ENCODE results near the gene MACROD2. TPM values are rescaled to one million over a fixed set of nuclear protein-coding genes. Genes with fewer than 3 reads are reported as not detected.

Gene MACROD2
- polyA plus RNA-seq, 1 experiment, result 0.47 TPM

- no peak for TF ChIP-seq CTCF (IDR thresholded peaks at IDR 0.05; ENCODE audit: insufficient read depth, low read depth, low read length)
- no peak overlapping the region for H3K4me3 ChIP-seq (ENCODE audit: low read depth, low read length)
- POLR2A ChIA-PET, result no interaction called here
- H3K27me3 ChIP-seq (ENCODE audit: control insufficient read depth, insufficient read depth, low read length), result no peaks in the 10 kb centered on the region
- DNase-seq (ENCODE audit: low read depth), result no peak
- no peaks in the 10 kb centered on the region for H3K36me3 ChIP-seq (ENCODE audit: control insufficient read depth, insufficient read depth, low read length)
- CTCF ChIA-PET, result no interaction called here
Observed at GRCh38 chr20:15834857-15835256, 1839.5 kb downstream of the MACROD2 start.

GRCh38 chr20:15835811-15836210, 1840.5 kb downstream of the MACROD2 start:
- CTCF ChIA-PET, result no interaction called here
- no peaks in the 10 kb centered on the region for H3K27me3 ChIP-seq (ENCODE audit: control insufficient read depth, insufficient read depth, low read length)
- no peak for DNase-seq (ENCODE audit: low read depth)

GRCh38 chr20:15836634-15837033, 1841.3 kb downstream of the MACROD2 start:
- CTCF ChIA-PET, result no interaction called here
- Histone ChIP-seq H3K4me3 (ENCODE audit: low read depth, low read length) (no peak overlapping the region), H3K36me3 (ENCODE audit: control insufficient read depth, insufficient read depth, low read length) (no peaks in the 10 kb centered on the region), H3K27me3 (ENCODE audit: control insufficient read depth, insufficient read depth, low read length) (no peaks in the 10 kb centered on the region)
- TF ChIP-seq CTCF (IDR thresholded peaks at IDR 0.05; ENCODE audit: insufficient read depth, low read depth, low read length), result no peak
- POLR2A ChIA-PET, result no interaction called here
- no peak for DNase-seq (ENCODE audit: low read depth)

More at GRCh38 chr20:15835811-15836210, 1840.5 kb downstream of the MACROD2 start:
- POLR2A ChIA-PET, result no interaction called here
- no peak for TF ChIP-seq CTCF (IDR thresholded peaks at IDR 0.05; ENCODE audit: insufficient read depth, low read depth, low read length)
- Histone ChIP-seq H3K4me3 (ENCODE audit: low read depth, low read length) (no peak overlapping the region), H3K36me3 (ENCODE audit: control insufficient read depth, insufficient read depth, low read length) (no peaks in the 10 kb centered on the region)

GRCh38 chr20:15837563-15837962, 1842.2 kb downstream of the MACROD2 start:
- no peak for DNase-seq (ENCODE audit: low read depth)
- Histone ChIP-seq H3K36me3 (ENCODE audit: control insufficient read depth, insufficient read depth, low read length) (no peaks in the 10 kb centered on the region), H3K27me3 (ENCODE audit: control insufficient read depth, insufficient read depth, low read length) (no peaks in the 10 kb centered on the region), H3K4me3 (ENCODE audit: low read depth, low read length) (no peak overlapping the region)
- POLR2A ChIA-PET, result no interaction called here
- CTCF ChIA-PET, result interaction anchor here (0.5 kb wide), 1 partner anchor 260 kb away, joined by 3 read pairs; no protein-coding TSS in a partner anchor
- TF ChIP-seq CTCF (IDR thresholded peaks at IDR 0.05; ENCODE audit: insufficient read depth, low read depth, low read length), result no peak

GRCh38 chr20:15838466-15838865, 1843.2 kb downstream of the MACROD2 start:
- ChIA-PET CTCF (no interaction called here), POLR2A (no interaction called here)
- no peak overlapping the region for H3K4me3 ChIP-seq (ENCODE audit: low read depth, low read length)
- H3K36me3 ChIP-seq (ENCODE audit: control insufficient read depth, insufficient read depth, low read length), result no peaks in the 10 kb centered on the region
- no peak for DNase-seq (ENCODE audit: low read depth)
- no peaks in the 10 kb centered on the region for H3K27me3 ChIP-seq (ENCODE audit: control insufficient read depth, insufficient read depth, low read length)
- TF ChIP-seq CTCF (IDR thresholded peaks at IDR 0.05; ENCODE audit: insufficient read depth, low read depth, low read length), result no peak

Measured in BJ (cell line).